H1 (cell line): ENCODE measurements around the gene ZBTB24. TPM values are rescaled to one million over a fixed set of nuclear protein-coding genes. Genes with fewer than 3 reads are reported as not detected.

Source experiments
- CTCF ChIA-PET: fragments of 300-600 bp; sonication (Branson Sonifier 250); formaldehyde crosslinking; loops from one replicate; lab custom pipeline; 2021; ENCODE audit not compliant: partially characterized antibody; lab: Charles Lee
- POLR2A ChIA-PET: fragments of 300-600 bp; sonication (Branson Sonifier 250); formaldehyde crosslinking; loops from one replicate; lab custom pipeline; 2021; ENCODE audit warnings: inconsistent platforms; ENCODE audit not compliant: partially characterized antibody; lab: Charles Lee
- DNase-seq, 2 experiments: peaks; one replicate each; pipeline versions ENCODE4 v3.0.0 to v3.0.0-alpha.2; 2010 to 2022; ENCODE audit warnings: low spot score in 2 of 2, low read depth in 1 of 2, mixed read lengths in 1 of 2
- FAIRE-seq: peaks from 2 replicates; lab custom pipeline; 2011; peaks lifted over from hg19 to GRCh38; lab: Jason Lieb, UNC
- H2AFZ ChIP-seq: 2 replicates; pipeline ENCODE4 v1.8.1; 2012; ENCODE audit warnings: low read length, inconsistent platforms
- H2AK5ac ChIP-seq: 2 replicates; pipeline ENCODE4 v1.6.1; 2013; ENCODE audit warnings: low read depth, low read length
- H2BK120ac ChIP-seq: replicated peaks from 2 replicates; pipeline ENCODE3; 2013; ENCODE audit warnings: low read depth, low read length, inconsistent platforms
- H2BK12ac ChIP-seq: 2 replicates; pipeline ENCODE4 v1.6.1; 2013; ENCODE audit warnings: low read depth, low read length
- H2BK15ac ChIP-seq: 2 replicates; pipeline ENCODE4 v1.6.1; 2013; ENCODE audit warnings: low read length
- H2BK20ac ChIP-seq: 2 replicates; pipeline ENCODE4 v1.6.1; 2013; ENCODE audit warnings: low read length
- H2BK5ac ChIP-seq: 2 replicates; pipeline ENCODE4 v1.6.1; 2013; ENCODE audit warnings: low read depth, low read length
- H3K14ac ChIP-seq: 2 replicates; pipeline ENCODE4 v1.6.1; 2013; ENCODE audit warnings: inconsistent platforms; ENCODE audit not compliant: insufficient read length
- H3K18ac ChIP-seq: 2 replicates; pipeline ENCODE4 v1.6.1; 2013; ENCODE audit warnings: low read length; ENCODE audit errors: extremely low read depth
- H3K23ac ChIP-seq: 2 replicates; pipeline ENCODE4 v1.6.1; 2013; ENCODE audit warnings: inconsistent platforms; ENCODE audit not compliant: insufficient read length
- H3K23me2 ChIP-seq: 2 replicates; pipeline ENCODE4 v1.6.1; 2013; ENCODE audit warnings: low read depth, low read length
- H3K27ac ChIP-seq: 2 replicates; pipeline ENCODE4 v1.6.1; 2011; ENCODE audit warnings: low read depth, low read length, inconsistent platforms
- H3K27me3 ChIP-seq, 4 experiments: replicated peaks in 1 of 4; 1 replicate in 1 of 4; 2 replicates in 3 of 4; pipeline versions ENCODE4 v1.6.1 to v1.8.1; 2011 to 2013; ENCODE audit warnings: low read length in 3 of 4, mild to moderate bottlenecking in 3 of 4, inconsistent platforms in 2 of 4, mixed read lengths in 2 of 4, moderate library complexity in 1 of 4; ENCODE audit not compliant: control insufficient read depth in 3 of 4, insufficient read depth in 3 of 4; ENCODE audit errors: extremely low read depth in 1 of 4
- H3K36me3 ChIP-seq, 4 experiments: 2 replicates each; pipeline versions ENCODE4 v1.6.1 to v1.8.1; 2011 to 2013; ENCODE audit warnings: mild to moderate bottlenecking in 4 of 4, low read length in 3 of 4, moderate library complexity in 2 of 4, control low read depth in 1 of 4, inconsistent platforms in 1 of 4; ENCODE audit not compliant: insufficient read depth in 4 of 4, control insufficient read depth in 2 of 4
- H3K4ac ChIP-seq: replicated peaks from 2 replicates; pipeline ENCODE3; 2013; ENCODE audit warnings: low read length, low read depth, mixed read lengths, inconsistent platforms; ENCODE audit not compliant: insufficient read length
- H3K4me1 ChIP-seq, 4 experiments: replicated peaks in 1 of 4; 1 replicate in 1 of 4; 2 replicates in 3 of 4; pipeline versions ENCODE4 v1.6.1 to v1.8.1; 2011 to 2013; ENCODE audit warnings: low read length in 3 of 4, inconsistent platforms in 2 of 4, mixed read lengths in 1 of 4; ENCODE audit not compliant: insufficient read depth in 4 of 4, control insufficient read depth in 3 of 4
- H3K4me2 ChIP-seq, 2 experiments: 2 replicates each; pipeline versions ENCODE4 v1.6.1 to v1.8.1; 2011 to 2013; ENCODE audit warnings: low read depth in 2 of 2, low read length in 2 of 2, control low read depth in 1 of 2, inconsistent platforms in 1 of 2, mild to moderate bottlenecking in 1 of 2; ENCODE audit not compliant: insufficient read depth in 1 of 2
- H3K4me3 ChIP-seq, 4 experiments: fragments of 200-600, 300-600 bp in 1 of 4; sonication (generic), shearing (Covaris generic), sonication (Bioruptor Twin) in 1 of 4; 2 replicates each; pipeline versions ENCODE4 v1.5.1 to v1.8.1; 2011 to 2016; ENCODE audit warnings: low read length in 4 of 4, low read depth in 3 of 4, control low read depth in 2 of 4, inconsistent platforms in 2 of 4, mild to moderate bottlenecking in 2 of 4, mixed read lengths in 1 of 4, moderate library complexity in 1 of 4; ENCODE audit not compliant: insufficient read depth in 2 of 4; ENCODE audit errors: extremely low read depth in 1 of 4
- H3K56ac ChIP-seq: replicated peaks from 2 replicates; pipeline ENCODE3; 2013; ENCODE audit warnings: low read depth, mild to moderate bottlenecking, mixed read lengths, low read length, inconsistent platforms; ENCODE audit not compliant: insufficient read length
- H3K79me1 ChIP-seq: 2 replicates; pipeline ENCODE4 v1.6.1; 2013; ENCODE audit warnings: low read depth, low read length, control low read depth
- H3K79me2 ChIP-seq, 2 experiments: 2 replicates each; pipeline versions ENCODE4 v1.6.1 to v1.8.1; 2012 to 2013; ENCODE audit warnings: low read length in 2 of 2, mild to moderate bottlenecking in 2 of 2, inconsistent platforms in 1 of 2; ENCODE audit not compliant: insufficient read depth in 2 of 2, control insufficient read depth in 1 of 2
- H3K9ac ChIP-seq, 4 experiments: replicated peaks in 1 of 4; 1 replicate in 1 of 4; 2 replicates in 3 of 4; pipeline versions ENCODE4 v1.6.1 to v1.8.1; 2011 to 2013; ENCODE audit warnings: low read depth in 3 of 4, low read length in 3 of 4, control low read depth in 2 of 4, mild to moderate bottlenecking in 2 of 4, moderate library complexity in 2 of 4, inconsistent platforms in 1 of 4; ENCODE audit errors: extremely low read depth in 1 of 4
- H3K9me3 ChIP-seq, 2 experiments: 2 replicates each; pipeline versions ENCODE4 v1.6.1 to v1.8.1; 2012 to 2013; ENCODE audit warnings: mild to moderate bottlenecking in 2 of 2, moderate library complexity in 2 of 2, control low read depth in 1 of 2, inconsistent platforms in 1 of 2, low read depth in 1 of 2, low read length in 1 of 2, mixed read lengths in 1 of 2; ENCODE audit not compliant: insufficient read depth in 2 of 2
- H4K20me1 ChIP-seq, 2 experiments: replicated peaks in 1 of 2; 2 replicates each; pipeline versions ENCODE3 to v1.8.1; 2011 to 2013; ENCODE audit warnings: inconsistent platforms in 2 of 2, low read length in 2 of 2, mild to moderate bottlenecking in 1 of 2; ENCODE audit not compliant: insufficient read depth in 2 of 2, control insufficient read depth in 1 of 2
- H4K5ac ChIP-seq: 2 replicates; pipeline ENCODE4 v1.6.1; 2013; ENCODE audit warnings: low read length, low read depth, mixed read lengths, inconsistent platforms; ENCODE audit not compliant: insufficient read length
- H4K8ac ChIP-seq: 2 replicates; pipeline ENCODE4 v1.8.0; 2013; ENCODE audit warnings: mild to moderate bottlenecking, moderate library complexity, low read length, inconsistent platforms; ENCODE audit not compliant: insufficient read depth; ENCODE audit errors: extremely low read depth
- H4K91ac ChIP-seq: replicated peaks from 2 replicates; pipeline ENCODE3; 2013; ENCODE audit warnings: low read length, mixed read lengths, inconsistent platforms; ENCODE audit not compliant: insufficient read length
- CBX8 ChIP-seq: fragments of 300-800, 300-1000 bp; sonication (generic); IDR thresholded peaks from 2 replicates; pipeline ENCODE4 v1.7.1; 2016; ENCODE audit warnings: low read depth, low read length, borderline replicate concordance
- GABPA ChIP-seq: IDR thresholded peaks from 2 replicates; pipeline ENCODE4 v1.6.1; 2011; ENCODE audit warnings: mild to moderate bottlenecking, low read length, moderate library complexity, borderline replicate concordance; ENCODE audit not compliant: insufficient read depth
- POLR2A ChIP-seq, 2 experiments: IDR thresholded peaks; 1 replicate in 1 of 2; 2 replicates in 1 of 2; pipeline ENCODE4 v1.6.1; 2011; ENCODE audit warnings: low read depth in 2 of 2, low read length in 2 of 2, mild to moderate bottlenecking in 2 of 2; ENCODE audit errors: control extremely low read depth in 1 of 2
- SAP30 ChIP-seq: fragments of 300-600 bp; sonication (generic); IDR thresholded peaks from 2 replicates; pipeline ENCODE4 v1.7.1; 2012; ENCODE audit warnings: low read length, moderate library complexity, mild to moderate bottlenecking, inconsistent platforms; ENCODE audit not compliant: insufficient read depth, insufficient replicate concordance
- TCF12 ChIP-seq: IDR thresholded peaks from 2 replicates; pipeline ENCODE4 v1.6.1; 2011; ENCODE audit warnings: low read depth, mild to moderate bottlenecking, low read length
- WGBS, 2 experiments: shearing (Covaris generic) in 1 of 2; methylation state at CpG; one replicate each; pipeline versions ENCODE4 v1.1.6 to v1.1.7; 2013 to 2015; ENCODE audit warnings: low lambda C conversion rate in 2 of 2, mixed read lengths in 2 of 2, inconsistent platforms in 1 of 2, low coverage in 1 of 2, missing lambda C conversion rate in 1 of 2; ENCODE audit not compliant: insufficient replicate concordance in 2 of 2, insufficient coverage in 1 of 2, insufficient read length in 1 of 2; ENCODE audit errors: extremely low coverage in 1 of 2, missing lambda C conversion rate in 1 of 2; 5-methylcytosine and 5-hydroxymethylcytosine counted together
- polyA plus RNA-seq, 7 experiments: library from polyadenylated mRNA; depleted of rRNA in 3 of 7; stranded (reverse) in 5 of 7; unstranded in 2 of 7; fragments of >200 nt in 5 of 7; fragments of 200-250 nt in 2 of 7; gene quantifications; 1 replicate in 5 of 7; 2 replicates in 1 of 7; 4 replicates in 1 of 7; pipeline versions ENCODE4 v1.2.1 to v1.2.3, GENCODE V29; 2011 to 2013; ENCODE audit warnings: missing spikeins in 2 of 7, mixed read lengths in 2 of 7
- total RNA-seq: library from RNA; stranded (reverse); fragmentation: NEBNext Ultra II Directional; extraction: Animal tissue kit (Norgen Biotek cat#: 25700); gene quantifications from 2 replicates; pipeline ENCODE4 v1.2.1, GENCODE V29; 2021
- TF ChIP-seq, protein P1 (sequence below): IDR thresholded peaks from 2 replicates; pipeline ENCODE4 v1.6.1; 2012; ENCODE audit warnings: inconsistent platforms
- TF ChIP-seq, protein P2 (sequence below): IDR thresholded peaks from 2 replicates; pipeline ENCODE4 v1.6.1; 2011; ENCODE audit warnings: low read length, improper control_type of control experiment

The ZBTB24 gene
- total and polyA plus RNA-seq, 2 of the 8 experiments (the other 6 are each of a cell fraction or from before 2014, with no cell fraction given) = 7.5 to 21.0 TPM

DNA sequence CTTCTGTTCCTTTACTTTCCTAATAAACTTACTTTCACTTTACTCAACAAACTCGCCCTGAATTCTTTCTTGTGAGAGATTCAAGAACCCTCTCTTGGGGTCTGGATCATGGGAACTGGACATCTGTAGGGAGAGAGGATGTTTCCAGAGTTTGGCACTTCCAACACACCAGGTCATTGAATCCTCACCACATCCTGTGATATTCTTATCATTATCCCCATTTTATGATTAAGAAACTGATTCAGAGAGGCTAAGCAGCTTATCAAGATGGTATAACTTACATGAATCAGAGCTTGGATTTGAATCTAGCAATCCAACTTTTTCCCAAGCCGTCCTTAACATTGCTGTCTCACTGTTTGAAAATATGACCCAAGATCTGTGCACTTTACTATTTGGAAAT is 58.1 kb downstream of the ZBTB24 start:
- Histone ChIP-seq H2BK5ac (no peak overlapping the region), H3K18ac (no peak overlapping the region), H3K79me2 (no peaks in the 10 kb centered on the region), H4K91ac (no peak overlapping the region), H3K79me1 (no peaks in the 10 kb centered on the region), H3K4me2 (no peak overlapping the region), H2BK15ac (no peak overlapping the region), H2BK120ac (no peak overlapping the region), H3K9ac (no peak overlapping the region), H3K56ac (no peak overlapping the region), H3K4ac (no peak overlapping the region), H4K20me1 (no peaks in the 10 kb centered on the region), H3K4me1 (no peaks in the 10 kb centered on the region), H2AK5ac (no peak overlapping the region), H3K36me3 (no peaks in the 10 kb centered on the region), H3K23ac (no peak overlapping the region), H3K27me3 (no peaks in the 10 kb centered on the region), H4K8ac (no peak overlapping the region), H2BK12ac (no peak overlapping the region), H3K27ac (no peak overlapping the region), H3K23me2 (no peaks in the 10 kb centered on the region), H3K4me3 (no peak overlapping the region), H3K14ac (no peak overlapping the region), H2BK20ac (no peak overlapping the region), H3K9me3 (no peaks in the 10 kb centered on the region), H4K5ac (no peak overlapping the region), H2AFZ (no peak overlapping the region)
- 80 to 81% methylated on average over 1 to 2 of the region's 2 CpGs for WGBS, 2 experiments
- TF ChIP-seq POLR2A (IDR thresholded peaks at IDR 0.05; ENCODE audit: control extremely low read depth in 1 of 2, low read depth in 2 of 2, low read length in 2 of 2) (no peak), CBX8 (no peak), SAP30 (no peak), TCF12 (no peak), GABPA (no peak)
- TF ChIP-seq, protein P1, sequence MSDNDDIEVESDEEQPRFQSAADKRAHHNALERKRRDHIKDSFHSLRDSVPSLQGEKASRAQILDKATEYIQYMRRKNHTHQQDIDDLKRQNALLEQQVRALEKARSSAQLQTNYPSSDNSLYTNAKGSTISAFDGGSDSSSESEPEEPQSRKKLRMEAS = no peak
- TF ChIP-seq, protein P2, sequence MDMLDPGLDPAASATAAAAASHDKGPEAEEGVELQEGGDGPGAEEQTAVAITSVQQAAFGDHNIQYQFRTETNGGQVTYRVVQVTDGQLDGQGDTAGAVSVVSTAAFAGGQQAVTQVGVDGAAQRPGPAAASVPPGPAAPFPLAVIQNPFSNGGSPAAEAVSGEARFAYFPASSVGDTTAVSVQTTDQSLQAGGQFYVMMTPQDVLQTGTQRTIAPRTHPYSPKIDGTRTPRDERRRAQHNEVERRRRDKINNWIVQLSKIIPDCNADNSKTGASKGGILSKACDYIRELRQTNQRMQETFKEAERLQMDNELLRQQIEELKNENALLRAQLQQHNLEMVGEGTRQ = no peak
- no peak for DNase-seq
- ChIA-PET CTCF (interaction anchor here (1.0 to 1.3 kb wide), 2 partner anchors 11 to 29 kb away, joined by 3 read pairs; no protein-coding TSS in a partner anchor), POLR2A (no interaction called here)
- no peak for FAIRE-seq
